Measurements from ENCODE around the gene ZKSCAN1. TPM values are rescaled to one million over a fixed set of nuclear protein-coding genes. Genes with fewer than 3 reads are reported as not detected.

The ZKSCAN1 gene
- total RNA-seq, 4 donors from 2014 or later = 20.9 to 96.7 (median 53.6) TPM

GRCh38 chr7:100021297-100021696, 5.9 kb downstream of the ZKSCAN1 start:
- intact Hi-C loops (cut with DNase I; ENCODE audit: low total_unique reads) = no loop called here
- TF ChIP-seq CTCF (IDR thresholded peaks at IDR 0.05) = no peak
- TF ChIP-seq POLR2A (IDR thresholded peaks at IDR 0.05) = no peak
- Histone ChIP-seq H3K4me3 (no peak overlapping the region), H3K27ac (no peak overlapping the region), H3K9me3 (no peaks in the 10 kb centered on the region), H3K4me1 (peaks cover 0 to 8% of the 10 kb centered on the region in 2 donors), H3K27me3 (no peaks in the 10 kb centered on the region), H3K36me3 (no peaks in the 10 kb centered on the region)
- DNase-seq = no peak

DNA sequence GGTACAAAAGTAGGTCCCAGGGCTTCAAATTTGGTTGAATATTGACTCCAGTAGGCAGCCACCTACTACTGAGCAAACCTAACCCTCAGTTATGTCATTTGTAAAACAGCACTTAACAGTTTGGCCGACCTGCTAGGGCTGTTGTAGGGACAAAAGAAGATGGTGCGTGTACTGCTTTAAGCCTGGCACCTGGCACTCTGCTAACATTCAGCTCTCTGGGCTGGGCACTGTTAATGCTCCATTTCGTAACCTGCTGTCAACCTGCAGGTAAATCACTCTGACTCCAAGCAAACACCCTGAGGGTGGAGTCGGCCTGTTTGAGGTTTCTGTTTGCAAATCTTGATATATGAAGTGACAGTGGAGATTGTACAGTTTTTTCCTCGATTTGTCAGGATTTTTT, 7.2 kb downstream of the ZKSCAN1 start:
- Histone ChIP-seq H3K9me3 (no peaks in the 10 kb centered on the region), H3K27me3 (no peaks in the 10 kb centered on the region), H3K36me3 (no peaks in the 10 kb centered on the region), H3K27ac (no peak overlapping the region), H3K4me1 (no peaks in the 10 kb centered on the region), H3K4me3 (no peak overlapping the region)
- intact Hi-C loops (cut with DNase I; ENCODE audit: low total_unique reads) = no loop called here
- no peak for DNase-seq
- TF ChIP-seq CTCF (IDR thresholded peaks at IDR 0.05) (no peak), POLR2A (IDR thresholded peaks at IDR 0.05) (no peak)

DNA sequence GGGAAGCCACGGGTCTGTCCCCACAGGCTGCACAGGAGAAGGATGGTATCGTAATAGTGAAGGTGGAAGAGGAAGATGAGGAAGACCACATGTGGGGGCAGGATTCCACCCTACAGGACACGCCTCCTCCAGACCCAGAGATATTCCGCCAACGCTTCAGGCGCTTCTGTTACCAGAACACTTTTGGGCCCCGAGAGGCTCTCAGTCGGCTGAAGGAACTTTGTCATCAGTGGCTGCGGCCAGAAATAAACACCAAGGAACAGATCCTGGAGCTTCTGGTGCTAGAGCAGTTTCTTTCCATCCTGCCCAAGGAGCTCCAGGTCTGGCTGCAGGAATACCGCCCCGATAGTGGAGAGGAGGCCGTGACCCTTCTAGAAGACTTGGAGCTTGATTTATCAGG, 8.1 kb downstream of the ZKSCAN1 start:
- TF ChIP-seq CTCF (IDR thresholded peaks at IDR 0.05) (no peak), POLR2A (IDR thresholded peaks at IDR 0.05) (no peak)
- Histone ChIP-seq H3K27ac (no peak overlapping the region), H3K36me3 (no peaks in the 10 kb centered on the region), H3K9me3 (no peaks in the 10 kb centered on the region), H3K4me1 (no peaks in the 10 kb centered on the region), H3K27me3 (no peaks in the 10 kb centered on the region), H3K4me3 (no peak overlapping the region)
- intact Hi-C loops (cut with DNase I; ENCODE audit: low total_unique reads) = no loop called here
- DNase-seq = no peak

- Histone ChIP-seq H3K4me3 (no peak overlapping the region), H3K36me3 (no peaks in the 10 kb centered on the region), H3K27ac (no peak overlapping the region), H3K27me3 (no peaks in the 10 kb centered on the region), H3K9me3 (no peaks in the 10 kb centered on the region), H3K4me1 (no peaks in the 10 kb centered on the region)
- DNase-seq = no peak
- no peak for TF ChIP-seq POLR2A (IDR thresholded peaks at IDR 0.05)
- TF ChIP-seq CTCF (IDR thresholded peaks at IDR 0.05) = no peak
- intact Hi-C loops (cut with DNase I; ENCODE audit: low total_unique reads) = no loop called here
Observed at GRCh38 chr7:100024020-100024619, 8.7 kb downstream of the ZKSCAN1 start.

GRCh38 chr7:100027197-100027596, 11.8 kb downstream of the ZKSCAN1 start:
- intact Hi-C loops (cut with DNase I; ENCODE audit: low total_unique reads) = no loop called here
- no peaks in the 10 kb centered on the region for H3K9me3 ChIP-seq
- H3K27ac ChIP-seq = no peak overlapping the region
- no peaks in the 10 kb centered on the region for H3K4me1 ChIP-seq
- DNase-seq = no peak
- no peak overlapping the region for H3K4me3 ChIP-seq
- H3K27me3 ChIP-seq = no peaks in the 10 kb centered on the region
- no peak for TF ChIP-seq CTCF (IDR thresholded peaks at IDR 0.05)
- no peak for TF ChIP-seq POLR2A (IDR thresholded peaks at IDR 0.05)
- no peaks in the 10 kb centered on the region for H3K36me3 ChIP-seq
